DND-41 (cell line): ENCODE measurements around the gene LYRM1.

Experiments used
- ATAC-seq: fragments of 200-7000 bp; cut with Tn5 transposase; 3 replicates; pipeline ENCODE4 v1.9.1; 2021; ENCODE audit warnings: low read depth; ENCODE audit not compliant: insufficient read depth
- DNase-seq: peaks from one replicate; pipeline ENCODE4 v3.0.0-alpha.2; 2020
- H2AFZ ChIP-seq: 2 replicates; pipeline ENCODE4 v1.6.0; 2012; ENCODE audit warnings: low read depth, low read length
- H3K27ac ChIP-seq: 2 replicates; pipeline ENCODE4 v1.5.1; 2012; ENCODE audit warnings: low read length, inconsistent platforms
- H3K27me3 ChIP-seq: fragments of 200-600 bp; sonication (generic); 2 replicates; pipeline ENCODE4 v1.6.0; 2012; ENCODE audit warnings: low read length, mild to moderate bottlenecking, inconsistent platforms; ENCODE audit not compliant: insufficient read depth, poor library complexity
- H3K36me3 ChIP-seq: 2 replicates; pipeline ENCODE4 v1.5.1; 2012; ENCODE audit warnings: low read length, inconsistent platforms; ENCODE audit not compliant: insufficient read depth
- H3K4me1 ChIP-seq: 2 replicates; pipeline ENCODE4 v1.5.1; 2012; ENCODE audit warnings: mild to moderate bottlenecking, low read length; ENCODE audit not compliant: insufficient read depth
- H3K4me2 ChIP-seq: 2 replicates; pipeline ENCODE4 v1.6.0; 2012; ENCODE audit warnings: mild to moderate bottlenecking, moderate library complexity, low read length, inconsistent platforms; ENCODE audit not compliant: insufficient read depth
- H3K4me3 ChIP-seq, 2 experiments: fragments of 200-600 bp in 1 of 2; shearing (Covaris generic) in 1 of 2; 2 replicates each; pipeline ENCODE4 v1.5.1; 2012 to 2016; ENCODE audit warnings: inconsistent platforms in 2 of 2, low read length in 2 of 2, mild to moderate bottlenecking in 2 of 2, low read depth in 1 of 2, moderate library complexity in 1 of 2
- H3K79me2 ChIP-seq: 2 replicates; pipeline ENCODE4 v1.6.0; 2012; ENCODE audit warnings: low read length, inconsistent platforms; ENCODE audit not compliant: insufficient read depth
- H3K9ac ChIP-seq: 2 replicates; pipeline ENCODE4 v1.6.0; 2012; ENCODE audit warnings: low read depth, mild to moderate bottlenecking, inconsistent platforms, low read length, moderate library complexity
- H3K9me3 ChIP-seq: 2 replicates; pipeline ENCODE4 v1.5.1; 2012; ENCODE audit warnings: low read length, moderate library complexity, mild to moderate bottlenecking, inconsistent platforms; ENCODE audit not compliant: insufficient read depth, severe bottlenecking
- H4K20me1 ChIP-seq: 2 replicates; pipeline ENCODE4 v1.6.0; 2012; ENCODE audit warnings: low read length; ENCODE audit not compliant: insufficient read depth
- CTCF ChIP-seq: IDR thresholded peaks from 2 replicates; pipeline ENCODE4 v1.5.1; 2012; ENCODE audit warnings: borderline replicate concordance, low read length, moderate library complexity, mild to moderate bottlenecking; ENCODE audit not compliant: poor library complexity, severe bottlenecking; ENCODE audit errors: extremely low read depth
- EZH2 ChIP-seq: IDR thresholded peaks from 3 replicates; pipeline ENCODE4 v1.6.1; 2012; ENCODE audit warnings: borderline replicate concordance, low read depth, mild to moderate bottlenecking, moderate library complexity, low read length, inconsistent platforms; ENCODE audit not compliant: severe bottlenecking

The LYRM1 gene

GRCh38 chr16:20900299-20901067 lies at the start of gene LYRM1, which contains the start of gene DCUN1D3:
Gene LYRM1, plus strand, starts transcription at chr16:20900771. Its CDS starts 14,785 bp downstream, at chr16:20915556.
Gene DCUN1D3, minus strand, starts transcription at chr16:20900358. Its CDS starts 37,820 bp downstream, at chr16:20862538.
- no peaks in the 10 kb centered on the region for H3K27me3 ChIP-seq
- peak within 1 kb of the TSS; percentile 43 to 95; a peak in 3 of 4 replicates for H3K4me3 ChIP-seq
- H3K79me2 ChIP-seq: peaks cover 19% of the 10 kb centered on the region
- peak; percentile 97 for DNase-seq
- no peaks in the 10 kb centered on the region; the same call in 1 of the 2 replicates for H3K36me3 ChIP-seq
- peak within 1 kb of the TSS; percentile 78 for H3K9ac ChIP-seq
- ATAC-seq: peak; percentile 88
- TF ChIP-seq CTCF (no peak), EZH2 (no peak)
- peak within 1 kb of the TSS; percentile 97 for H2AFZ ChIP-seq
- peak within 1 kb of the TSS; percentile 92 for H3K4me2 ChIP-seq
- no peaks in the 10 kb centered on the region for H3K9me3 ChIP-seq
- H3K4me1 ChIP-seq: peaks cover 55% of the 10 kb centered on the region
- H4K20me1 ChIP-seq: 0 out of 2 replicates have a peak, but pooled peaks cover 4% of the 10 kb centered on the region
- H3K27ac ChIP-seq: peak within 1 kb of the TSS; percentile 88

GRCh38 chr16:20850981-20851380 lies 49.6 kb upstream of the LYRM1 start:
- H3K36me3 ChIP-seq: peaks cover 12% of the 10 kb centered on the region; the same call in 1 of the 2 replicates
- DNase-seq (no peak), ATAC-seq (no peak)
- no peak overlapping the region for H3K27ac ChIP-seq
- H3K4me1 ChIP-seq: no peaks in the 10 kb centered on the region
- TF ChIP-seq EZH2 (no peak), CTCF (no peak)
- H3K9me3 ChIP-seq: no peaks in the 10 kb centered on the region
- no peak overlapping the region for H3K4me2 ChIP-seq
- H4K20me1 ChIP-seq: no peaks in the 10 kb centered on the region
- H3K79me2 ChIP-seq: no peaks in the 10 kb centered on the region
- no peak overlapping the region for H3K4me3 ChIP-seq
- no peaks in the 10 kb centered on the region for H3K27me3 ChIP-seq
- H2AFZ ChIP-seq: no peak overlapping the region
- no peak overlapping the region for H3K9ac ChIP-seq

- no peak overlapping the region for H3K27ac ChIP-seq
- no peak for DNase-seq
- H3K4me3 ChIP-seq: no peak overlapping the region
- ATAC-seq: no peak
- H3K79me2 ChIP-seq: no peaks in the 10 kb centered on the region
- no peak overlapping the region for H2AFZ ChIP-seq
- H4K20me1 ChIP-seq: 0 out of 2 replicates have a peak, but pooled peaks cover 5% of the 10 kb centered on the region
- H3K27me3 ChIP-seq: no peaks in the 10 kb centered on the region
- H3K9me3 ChIP-seq: no peaks in the 10 kb centered on the region
- no peak for TF ChIP-seq CTCF
- no peak for TF ChIP-seq EZH2
- peaks cover 5% of the 10 kb centered on the region; the same call in 1 of the 2 replicates for H3K36me3 ChIP-seq
- no peak overlapping the region for H3K9ac ChIP-seq
- H3K4me1 ChIP-seq: no peaks in the 10 kb centered on the region
- no peak overlapping the region for H3K4me2 ChIP-seq
Observed at GRCh38 chr16:20851601-20852000, 49.0 kb upstream of the LYRM1 start.
